DMS79 (cell line): ENCODE measurements around the gene RTEL1.
"Not testable (repeated sequence)": the region's sequence is repeated elsewhere in the genome, so short reads cannot be mapped to it uniquely, and the experiment has no call there.

Source experiments
- DNase-seq: peaks from one replicate; lab custom pipeline; 2025; lab: John Stamatoyannopoulos, UW

Gene RTEL1

GRCh38 chr20:63652192-63652980, 5.7 kb upstream of the RTEL1 start:
- DNase-seq = no peak

- peak; percentile 96 for DNase-seq
These were observed 4.8 kb upstream of the RTEL1 start, which contains the start of gene STMN3 for GRCh38 chr20:63653041-63653973. STMN3 (minus strand) TSS chr20:63653424; CDS start chr20:63653345, 79 bp downstream.

GRCh38 chr20:63653974-63654668, 4.0 kb upstream of the RTEL1 start:
- DNase-seq = no peak

GRCh38 chr20:63655249-63655648, 2.9 kb upstream of the RTEL1 start:
- no peak for DNase-seq

GRCh38 chr20:63656451-63656850, 1.7 kb upstream of the RTEL1 start:
- no peak for DNase-seq

GRCh38 chr20:63657260-63657936, 714 bp upstream of the RTEL1 start:
- no peak for DNase-seq

GRCh38 chr20:63658749-63659187, 656 bp downstream of the RTEL1 start:
- no peak for DNase-seq

- no peak for DNase-seq
These were observed 1.3 kb downstream of the RTEL1 start for GRCh38 chr20:63659370-63659769.

- DNase-seq = not testable (repeated sequence)
These were observed 2.1 kb downstream of the RTEL1 start for GRCh38 chr20:63660174-63660573.

- no peak for DNase-seq
These were observed 2.5 kb downstream of the RTEL1 start for GRCh38 chr20:63660622-63661021.

GRCh38 chr20:63661108-63661507, 3.0 kb downstream of the RTEL1 start:
- no peak for DNase-seq

GRCh38 chr20:63661959-63662812, 4.1 kb downstream of the RTEL1 start:
- DNase-seq = no peak

- DNase-seq = no peak
These were observed 4.7 kb downstream of the RTEL1 start for GRCh38 chr20:63662813-63663189.

GRCh38 chr20:63663332-63664066, 5.4 kb downstream of the RTEL1 start:
- DNase-seq = no peak

- DNase-seq = no peak
These were observed 6.2 kb downstream of the RTEL1 start for GRCh38 chr20:63664143-63664851.

- no peak for DNase-seq
These were observed 6.9 kb downstream of the RTEL1 start for GRCh38 chr20:63664861-63665594.

GRCh38 chr20:63665708-63666107, 7.6 kb downstream of the RTEL1 start:
- no peak for DNase-seq

- DNase-seq = no peak
These were observed 9.7 kb downstream of the RTEL1 start for GRCh38 chr20:63667858-63668257.

GRCh38 chr20:63668351-63668750, 10.2 kb downstream of the RTEL1 start:
- DNase-seq = no peak
